ENCODE measurements around the gene LSP1.

Gene LSP1

DNA sequence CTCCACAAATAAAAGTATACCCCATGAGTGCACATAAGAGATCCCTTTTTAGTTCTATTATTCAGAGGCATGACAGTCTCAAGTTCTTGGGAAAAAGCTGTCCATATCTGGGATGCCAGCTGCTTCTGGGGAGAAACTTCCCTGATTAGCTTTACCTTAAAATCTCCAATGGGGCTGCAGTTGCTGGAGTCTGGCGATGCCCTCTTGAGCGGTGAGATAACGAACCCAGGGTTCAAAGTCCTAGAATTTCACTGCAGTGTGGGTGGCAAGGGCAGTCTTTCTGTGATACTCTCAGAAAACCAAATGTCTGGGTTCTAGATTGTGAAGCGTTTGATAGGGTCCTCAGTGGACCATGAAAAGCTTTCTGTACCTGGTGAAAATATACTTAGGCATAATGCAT, 46.2 kb downstream of the LSP1 start:
- no peak overlapping the region for H3K9ac ChIP-seq (ENCODE audit: low read length)
- H3K27ac ChIP-seq (ENCODE audit: low read length), result no peak overlapping the region
- H3K9me3 ChIP-seq (ENCODE audit: control insufficient read depth, low read depth, low read length), result no peaks in the 10 kb centered on the region
- no peak overlapping the region for H3K4me3 ChIP-seq (ENCODE audit: low read length)
- no peaks in the 10 kb centered on the region for H3K36me3 ChIP-seq (ENCODE audit: control insufficient read depth, low read depth, low read length)
- H3K4me1 ChIP-seq (ENCODE audit: control insufficient read depth, low read depth, low read length), result peaks cover 3% of the 10 kb centered on the region
- no peaks in the 10 kb centered on the region for H3K27me3 ChIP-seq (ENCODE audit: control insufficient read depth, insufficient read depth, low read length)

DNA sequence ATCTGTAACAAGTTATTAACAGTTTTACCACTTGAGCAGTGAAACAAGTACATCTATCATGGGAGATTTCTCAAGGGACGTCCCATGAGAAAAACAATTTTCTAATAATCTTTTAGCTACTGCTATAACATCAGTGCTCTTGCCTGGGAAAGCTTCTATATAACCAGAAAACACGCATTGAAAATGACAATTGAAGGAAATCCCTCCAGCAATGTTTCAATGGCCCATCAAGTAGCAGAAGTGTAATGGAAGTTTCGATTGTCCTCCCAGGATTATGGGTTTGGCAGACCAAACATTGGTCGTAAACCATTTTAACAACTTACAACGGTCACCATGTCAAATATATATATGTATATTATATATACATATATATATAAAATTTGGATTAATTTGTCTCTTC, 46.8 kb downstream of the LSP1 start:
- H3K9ac ChIP-seq (ENCODE audit: low read length), result no peak overlapping the region
- no peaks in the 10 kb centered on the region for H3K27me3 ChIP-seq (ENCODE audit: control insufficient read depth, insufficient read depth, low read length)
- H3K27ac ChIP-seq (ENCODE audit: low read length), result no peak overlapping the region
- H3K4me1 ChIP-seq (ENCODE audit: control insufficient read depth, low read depth, low read length), result peaks cover 3% of the 10 kb centered on the region
- H3K36me3 ChIP-seq (ENCODE audit: control insufficient read depth, low read depth, low read length), result no peaks in the 10 kb centered on the region
- no peaks in the 10 kb centered on the region for H3K9me3 ChIP-seq (ENCODE audit: control insufficient read depth, low read depth, low read length)
- H3K4me3 ChIP-seq (ENCODE audit: low read length), result no peak overlapping the region

DNA sequence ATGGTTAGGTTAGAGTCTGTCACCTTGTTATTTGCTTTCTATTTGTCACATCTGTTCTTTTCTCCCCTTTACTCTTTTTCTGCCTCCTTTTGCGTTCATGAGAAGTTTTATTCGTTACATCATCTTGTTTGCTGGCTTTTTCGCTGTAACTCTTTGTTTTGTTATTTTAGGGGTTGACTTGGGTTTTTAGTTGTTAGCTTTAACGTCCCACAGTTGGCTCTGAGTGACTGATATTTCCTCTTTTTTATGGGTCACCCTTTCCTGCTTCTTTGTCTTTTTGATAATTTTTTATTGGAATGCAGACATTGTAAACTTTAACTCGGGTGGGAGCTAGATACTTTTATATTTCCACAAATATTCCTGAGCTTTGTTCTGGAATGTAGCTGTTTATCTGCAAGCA, 53.3 kb downstream of the LSP1 start:
- H3K4me3 ChIP-seq (ENCODE audit: low read length), result no peak overlapping the region
- no peaks in the 10 kb centered on the region for H3K27me3 ChIP-seq (ENCODE audit: control insufficient read depth, insufficient read depth, low read length)
- H3K9ac ChIP-seq (ENCODE audit: low read length), result no peak overlapping the region
- H3K9me3 ChIP-seq (ENCODE audit: control insufficient read depth, low read depth, low read length), result no peaks in the 10 kb centered on the region
- peaks cover 15% of the 10 kb centered on the region for H3K4me1 ChIP-seq (ENCODE audit: control insufficient read depth, low read depth, low read length)
- H3K27ac ChIP-seq (ENCODE audit: low read length), result no peak overlapping the region
- H3K36me3 ChIP-seq (ENCODE audit: control insufficient read depth, low read depth, low read length), result no peaks in the 10 kb centered on the region

DNA sequence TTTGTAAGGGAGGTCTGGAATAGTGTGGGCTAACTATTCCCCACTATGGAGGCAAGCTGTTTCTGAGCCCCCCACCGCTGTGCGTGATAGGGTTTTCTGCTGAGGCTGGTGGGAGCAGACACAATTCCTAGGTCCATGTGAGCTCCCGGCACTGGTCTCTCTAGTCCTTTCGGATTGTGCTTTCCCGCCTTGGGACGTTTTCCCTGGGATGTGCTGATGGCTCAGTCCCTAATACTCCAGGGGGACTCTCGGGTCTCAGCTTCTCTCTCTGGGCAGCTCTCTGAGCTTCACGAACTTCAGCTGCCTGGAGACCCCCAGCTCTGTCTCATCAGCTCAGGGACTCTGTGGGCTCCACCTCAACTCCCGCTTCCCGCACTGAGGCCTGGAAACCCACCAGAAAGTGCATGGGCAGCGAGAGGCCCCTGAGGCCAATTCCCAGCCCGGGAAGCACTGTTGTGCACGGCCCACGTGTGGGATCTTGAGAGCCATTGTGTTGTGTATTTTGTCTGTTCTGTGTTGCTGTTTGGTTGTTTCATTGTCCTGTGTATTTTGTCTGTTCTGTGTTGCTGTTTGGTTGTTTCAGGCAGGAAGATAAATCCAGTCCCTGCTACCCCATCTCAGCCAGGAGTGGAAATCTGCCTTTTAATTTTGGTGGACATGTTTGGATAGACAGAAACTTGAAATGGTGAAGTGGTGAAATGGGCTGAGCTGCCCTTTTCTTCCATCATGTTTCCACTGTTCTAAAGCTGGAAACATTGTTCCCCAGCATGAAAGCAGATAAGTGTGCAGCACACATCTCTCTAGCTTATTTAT, 53.9 kb downstream of the LSP1 start:
- Histone ChIP-seq H3K27me3 (ENCODE audit: control insufficient read depth, insufficient read depth, low read length) (no peaks in the 10 kb centered on the region), H3K36me3 (ENCODE audit: control insufficient read depth, low read depth, low read length) (no peaks in the 10 kb centered on the region), H3K4me3 (ENCODE audit: low read length) (no peak overlapping the region), H3K4me1 (ENCODE audit: control insufficient read depth, low read depth, low read length) (peaks cover 11% of the 10 kb centered on the region), H3K9ac (ENCODE audit: low read length) (no peak overlapping the region), H3K27ac (ENCODE audit: low read length) (no peak overlapping the region), H3K9me3 (ENCODE audit: control insufficient read depth, low read depth, low read length) (no peaks in the 10 kb centered on the region)

DNA sequence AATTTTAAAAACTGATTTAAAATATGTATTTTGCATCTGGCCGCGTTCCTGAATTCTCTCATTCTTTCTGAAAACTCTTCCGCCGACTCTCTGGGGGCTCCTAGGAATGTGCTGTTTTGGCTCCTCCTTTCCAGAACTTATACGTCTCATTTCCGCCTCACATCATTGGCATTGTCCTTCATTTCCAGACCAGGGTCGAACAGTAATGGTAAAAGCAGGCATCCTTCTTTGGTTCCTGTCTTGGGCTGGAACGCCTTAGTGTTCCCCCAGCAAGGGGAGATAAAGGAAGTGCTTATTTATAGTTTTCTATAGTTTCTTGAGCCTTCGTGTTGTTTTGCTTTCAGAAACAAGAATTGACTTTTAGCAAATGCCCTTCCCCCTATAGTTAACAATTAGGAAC, 55.7 kb downstream of the LSP1 start:
- Histone ChIP-seq H3K9me3 (ENCODE audit: control insufficient read depth, low read depth, low read length) (no peaks in the 10 kb centered on the region), H3K36me3 (ENCODE audit: control insufficient read depth, low read depth, low read length) (no peaks in the 10 kb centered on the region), H3K4me1 (ENCODE audit: control insufficient read depth, low read depth, low read length) (peaks cover 11% of the 10 kb centered on the region), H3K9ac (ENCODE audit: low read length) (no peak overlapping the region), H3K4me3 (ENCODE audit: low read length) (no peak overlapping the region), H3K27me3 (ENCODE audit: control insufficient read depth, insufficient read depth, low read length) (no peaks in the 10 kb centered on the region), H3K27ac (ENCODE audit: low read length) (no peak overlapping the region)

DNA sequence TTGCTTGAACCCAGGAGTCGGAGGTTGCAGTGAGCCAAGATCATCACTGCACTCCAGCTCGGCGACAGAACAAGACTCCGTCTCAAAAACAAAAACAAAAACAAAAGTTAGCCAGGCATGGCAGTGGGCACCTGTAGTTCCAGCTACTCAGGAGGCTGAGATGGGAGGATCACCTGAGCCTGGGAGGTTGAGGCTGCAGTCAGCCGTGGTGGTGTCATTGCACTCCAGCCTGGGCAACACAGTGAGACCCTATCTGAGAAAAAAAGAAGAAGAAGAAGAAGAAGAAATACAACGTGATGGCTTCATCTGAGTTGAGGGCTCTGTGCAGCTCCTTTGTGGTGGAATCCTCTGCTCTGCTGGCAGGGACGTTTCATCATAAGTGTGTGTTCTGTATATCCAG, 56.6 kb downstream of the LSP1 start:
- Histone ChIP-seq H3K36me3 (ENCODE audit: control insufficient read depth, low read depth, low read length) (no peaks in the 10 kb centered on the region), H3K9me3 (ENCODE audit: control insufficient read depth, low read depth, low read length) (no peaks in the 10 kb centered on the region), H3K27me3 (ENCODE audit: control insufficient read depth, insufficient read depth, low read length) (no peaks in the 10 kb centered on the region), H3K4me1 (ENCODE audit: control insufficient read depth, low read depth, low read length) (peaks cover 11% of the 10 kb centered on the region), H3K4me3 (ENCODE audit: low read length) (no peak overlapping the region), H3K27ac (ENCODE audit: low read length) (no peak overlapping the region), H3K9ac (ENCODE audit: low read length) (no peak overlapping the region)

DNA sequence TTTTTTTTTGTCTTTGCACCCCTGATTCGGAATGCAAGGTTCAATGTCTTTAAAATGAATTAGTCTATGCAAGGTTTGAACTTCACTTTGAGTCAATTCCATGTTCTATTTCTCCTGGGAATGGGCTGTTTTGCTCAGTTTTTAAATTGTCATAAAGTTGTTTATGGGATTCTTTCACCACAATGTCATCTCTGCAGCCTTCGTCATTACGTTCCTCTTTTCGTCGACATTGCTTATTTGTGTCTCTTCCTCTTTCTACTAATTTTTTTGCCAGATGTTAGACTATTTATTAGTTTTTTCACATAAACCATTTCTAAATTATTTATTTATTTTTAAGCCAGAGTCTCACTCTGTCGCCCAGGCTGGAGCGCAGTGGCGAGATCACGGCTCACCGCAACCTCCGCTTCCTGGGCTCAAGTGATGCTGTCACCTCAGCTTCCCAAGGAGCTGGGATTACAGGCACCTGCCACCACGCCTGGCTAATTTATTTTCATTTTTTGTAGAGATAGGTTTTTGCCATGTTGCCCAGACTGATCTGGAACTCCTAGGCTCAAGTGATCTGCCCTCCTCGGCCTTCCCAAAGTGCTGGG, 59.5 kb downstream of the LSP1 start:
- no peak overlapping the region for H3K27ac ChIP-seq (ENCODE audit: low read length)
- H3K27me3 ChIP-seq (ENCODE audit: control insufficient read depth, insufficient read depth, low read length), result no peaks in the 10 kb centered on the region
- no peaks in the 10 kb centered on the region for H3K36me3 ChIP-seq (ENCODE audit: control insufficient read depth, low read depth, low read length)
- H3K9me3 ChIP-seq (ENCODE audit: control insufficient read depth, low read depth, low read length), result no peaks in the 10 kb centered on the region
- peaks cover 11% of the 10 kb centered on the region for H3K4me1 ChIP-seq (ENCODE audit: control insufficient read depth, low read depth, low read length)
- H3K9ac ChIP-seq (ENCODE audit: low read length), result no peak overlapping the region
- H3K4me3 ChIP-seq (ENCODE audit: low read length), result no peak overlapping the region

DNA sequence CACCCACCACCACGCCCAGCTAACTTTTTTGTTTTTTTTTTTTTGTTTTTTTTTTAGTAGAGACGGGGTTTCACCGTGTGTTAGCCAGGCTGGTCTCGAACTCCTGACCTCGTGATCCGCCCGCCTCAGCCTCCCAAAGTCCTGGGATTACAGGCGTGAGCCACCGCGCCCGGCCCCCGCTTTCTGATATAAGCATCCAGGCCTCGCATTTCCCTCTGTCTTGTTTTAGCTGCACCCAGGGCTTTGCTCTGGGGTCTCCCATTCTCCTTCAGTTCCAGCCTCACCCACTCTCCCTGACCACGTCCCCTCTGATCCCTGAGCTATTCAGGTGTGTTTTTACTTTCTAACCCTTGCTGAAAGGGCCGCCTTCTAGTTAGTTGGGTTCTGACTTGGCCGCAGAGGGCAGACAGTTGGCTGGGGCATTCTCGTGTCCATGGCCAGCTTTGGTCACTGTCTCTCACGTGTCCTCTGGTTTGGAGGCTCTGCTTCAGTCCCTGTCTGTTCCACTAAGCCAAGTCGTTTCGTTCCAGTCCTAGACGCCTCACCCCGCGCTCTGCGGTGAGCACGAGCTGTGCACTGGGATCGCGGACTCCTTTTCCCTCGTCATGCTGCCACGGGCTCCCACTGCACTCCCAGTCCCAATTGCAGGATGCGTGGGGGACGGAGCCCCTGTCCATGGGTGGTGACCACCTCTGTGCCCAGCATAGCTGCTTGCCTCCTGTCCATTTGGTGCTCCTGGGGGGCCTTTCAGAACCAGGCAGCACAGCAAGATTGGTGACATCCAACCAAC, 60.6 kb downstream of the LSP1 start:
- Histone ChIP-seq H3K36me3 (ENCODE audit: control insufficient read depth, low read depth, low read length) (no peaks in the 10 kb centered on the region), H3K27me3 (ENCODE audit: control insufficient read depth, insufficient read depth, low read length) (no peaks in the 10 kb centered on the region), H3K4me1 (ENCODE audit: control insufficient read depth, low read depth, low read length) (peaks cover 5% of the 10 kb centered on the region), H3K9me3 (ENCODE audit: control insufficient read depth, low read depth, low read length) (no peaks in the 10 kb centered on the region), H3K4me3 (ENCODE audit: low read length) (no peak overlapping the region), H3K9ac (ENCODE audit: low read length) (no peak overlapping the region), H3K27ac (ENCODE audit: low read length) (no peak overlapping the region)

DNA sequence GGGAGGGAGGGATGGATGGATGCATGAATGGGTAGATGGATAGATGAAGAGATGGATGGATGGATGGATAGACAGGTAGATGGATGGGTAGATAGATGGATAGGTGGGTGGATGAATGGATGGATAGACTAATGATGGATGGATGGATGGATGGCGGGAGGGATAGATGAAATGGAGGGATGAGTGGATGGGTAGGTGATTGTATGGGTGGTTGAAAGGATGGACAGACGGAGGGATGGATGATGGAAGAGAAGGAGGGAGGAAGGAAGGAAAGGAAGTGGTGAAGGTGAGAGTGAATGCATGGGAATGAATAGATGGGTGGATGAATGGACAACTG, 62.9 kb downstream of the LSP1 start:
- Histone ChIP-seq H3K4me1 (ENCODE audit: control insufficient read depth, low read depth, low read length) (no peaks in the 10 kb centered on the region), H3K4me3 (ENCODE audit: low read length) (no peak overlapping the region), H3K9me3 (ENCODE audit: control insufficient read depth, low read depth, low read length) (no peaks in the 10 kb centered on the region), H3K27ac (ENCODE audit: low read length) (no peak overlapping the region), H3K27me3 (ENCODE audit: control insufficient read depth, insufficient read depth, low read length) (no peaks in the 10 kb centered on the region), H3K9ac (ENCODE audit: low read length) (no peak overlapping the region), H3K36me3 (ENCODE audit: control insufficient read depth, low read depth, low read length) (no peaks in the 10 kb centered on the region)

DNA sequence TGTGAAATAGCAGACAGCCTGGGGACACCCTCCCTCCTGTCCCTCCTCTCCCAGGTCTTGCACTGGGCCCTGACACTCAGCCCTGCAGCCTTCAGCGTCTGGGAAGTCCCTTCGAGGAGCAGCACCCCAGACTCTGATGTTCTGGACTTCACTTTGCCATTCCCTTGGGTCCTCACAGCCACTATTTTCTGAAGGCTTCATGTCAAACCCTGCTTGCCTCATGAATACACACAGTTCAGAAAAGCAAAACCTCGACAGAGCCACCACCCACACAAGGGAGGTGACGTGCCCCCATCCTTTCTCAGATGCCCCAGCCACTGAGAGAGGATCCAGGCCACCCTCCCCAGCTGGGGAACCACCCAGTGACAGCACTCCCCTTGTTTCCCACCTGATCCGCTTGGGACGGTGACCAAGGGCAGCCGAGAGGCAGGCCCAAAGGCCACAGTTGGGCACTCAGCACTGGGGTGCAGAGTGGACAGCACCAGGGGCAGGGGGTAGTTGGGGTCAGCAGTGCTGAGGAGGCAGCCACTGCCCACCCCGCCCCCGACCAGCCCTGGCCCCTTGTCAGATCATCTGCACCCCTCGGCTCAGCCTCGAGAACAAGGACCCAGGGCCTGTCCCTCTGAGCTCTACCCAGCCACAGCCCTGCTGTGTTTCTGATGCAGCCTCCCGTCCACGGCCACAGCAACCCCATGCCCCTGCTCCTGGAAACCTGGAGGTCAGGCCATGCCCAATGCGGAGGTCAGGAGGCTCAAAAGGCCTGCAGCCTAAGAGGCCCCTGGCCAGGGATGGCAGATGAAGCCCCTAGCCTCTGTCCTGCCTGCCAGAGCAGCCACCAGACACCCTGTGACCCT, 63.5 kb downstream of the LSP1 start:
- Histone ChIP-seq H3K36me3 (ENCODE audit: control insufficient read depth, low read depth, low read length) (no peaks in the 10 kb centered on the region), H3K9ac (ENCODE audit: low read length) (no peak overlapping the region), H3K4me1 (ENCODE audit: control insufficient read depth, low read depth, low read length) (no peaks in the 10 kb centered on the region), H3K4me3 (ENCODE audit: low read length) (no peak overlapping the region), H3K27me3 (ENCODE audit: control insufficient read depth, insufficient read depth, low read length) (no peaks in the 10 kb centered on the region), H3K9me3 (ENCODE audit: control insufficient read depth, low read depth, low read length) (no peaks in the 10 kb centered on the region), H3K27ac (ENCODE audit: low read length) (no peak overlapping the region)

DNA sequence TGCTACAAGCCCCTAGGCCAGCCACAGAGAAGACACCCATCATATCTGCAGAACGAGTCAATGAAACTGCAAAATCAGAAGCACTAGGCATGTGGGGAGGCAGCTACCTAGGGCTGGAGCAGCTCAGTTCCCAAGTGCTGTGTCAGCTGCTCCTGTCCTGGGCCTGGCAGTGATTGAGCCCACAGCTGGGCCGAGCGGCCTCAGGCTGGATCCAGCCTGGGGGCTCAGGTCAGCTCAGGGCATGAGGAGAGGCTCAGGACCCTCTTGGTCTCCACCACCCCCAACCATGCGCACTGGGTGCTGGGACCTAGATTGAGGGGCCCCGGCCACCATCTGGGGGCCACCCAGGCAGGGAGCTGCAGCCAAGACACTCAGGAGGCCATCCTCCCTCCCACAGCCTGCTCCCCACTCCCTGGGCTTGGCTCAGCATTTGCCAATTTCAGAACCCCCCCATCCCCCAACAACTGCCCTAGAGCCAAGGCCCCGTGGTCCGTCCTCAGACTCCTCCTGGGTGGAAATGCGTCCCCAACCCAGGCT, 64.2 kb downstream of the LSP1 start:
- Histone ChIP-seq H3K36me3 (ENCODE audit: control insufficient read depth, low read depth, low read length) (no peaks in the 10 kb centered on the region), H3K4me1 (ENCODE audit: control insufficient read depth, low read depth, low read length) (no peaks in the 10 kb centered on the region), H3K27me3 (ENCODE audit: control insufficient read depth, insufficient read depth, low read length) (no peaks in the 10 kb centered on the region), H3K27ac (ENCODE audit: low read length) (no peak overlapping the region), H3K9ac (ENCODE audit: low read length) (no peak overlapping the region), H3K4me3 (ENCODE audit: low read length) (no peak overlapping the region), H3K9me3 (ENCODE audit: control insufficient read depth, low read depth, low read length) (no peaks in the 10 kb centered on the region)

Measured in iPS-18a (cell line).